Measurements from ENCODE around the gene NBR1.
A peak's percentile ranks its signal among the peaks of the same experiment; 100 is the strongest.
"Not testable (repeated sequence)": the region's sequence is repeated elsewhere in the genome, so short reads cannot be mapped to it uniquely, and the experiment has no call there.

NBR1 gene

DNA sequence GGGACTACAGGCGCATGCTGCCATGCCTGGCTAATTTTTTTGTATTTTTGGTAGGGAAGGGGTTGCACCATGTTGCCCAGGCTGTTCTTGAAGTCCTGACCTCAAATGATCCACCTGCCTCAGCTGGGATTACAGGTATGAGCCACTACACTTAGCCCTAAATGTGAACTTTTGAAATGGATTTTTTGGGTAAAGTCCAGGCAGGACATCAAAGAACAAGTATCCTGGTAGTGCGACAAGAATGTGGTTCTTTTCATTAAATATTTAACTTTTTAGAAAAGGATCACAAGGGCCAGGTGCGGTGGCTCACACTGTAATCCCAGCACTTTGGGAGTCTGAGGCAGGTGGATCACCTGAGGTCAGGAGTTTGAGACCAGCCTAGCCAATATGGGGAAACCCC is 15.3 kb upstream of the NBR1 start:
- DNase-seq = no peak

DNA sequence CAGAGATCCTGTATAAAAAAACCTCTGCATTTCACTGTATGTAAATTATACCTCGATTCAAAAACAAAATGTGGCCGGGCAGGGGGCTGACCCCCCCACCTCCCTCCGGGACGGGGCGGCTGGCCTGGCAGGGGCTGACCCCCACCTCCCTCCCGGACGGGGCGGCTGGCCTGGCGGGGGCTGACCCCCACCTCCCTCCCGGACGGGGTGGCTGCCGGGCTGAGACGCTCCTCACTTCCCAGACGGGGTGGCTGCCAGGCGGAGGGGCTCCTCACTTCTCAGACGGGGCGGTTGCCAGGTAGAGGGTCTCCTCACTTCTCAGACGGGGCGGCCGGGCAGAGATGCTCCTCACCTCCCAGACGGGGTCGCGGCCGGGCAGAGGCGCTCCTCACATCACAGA is 11.8 kb upstream of the NBR1 start:
- not testable (repeated sequence) for DNase-seq

DNA sequence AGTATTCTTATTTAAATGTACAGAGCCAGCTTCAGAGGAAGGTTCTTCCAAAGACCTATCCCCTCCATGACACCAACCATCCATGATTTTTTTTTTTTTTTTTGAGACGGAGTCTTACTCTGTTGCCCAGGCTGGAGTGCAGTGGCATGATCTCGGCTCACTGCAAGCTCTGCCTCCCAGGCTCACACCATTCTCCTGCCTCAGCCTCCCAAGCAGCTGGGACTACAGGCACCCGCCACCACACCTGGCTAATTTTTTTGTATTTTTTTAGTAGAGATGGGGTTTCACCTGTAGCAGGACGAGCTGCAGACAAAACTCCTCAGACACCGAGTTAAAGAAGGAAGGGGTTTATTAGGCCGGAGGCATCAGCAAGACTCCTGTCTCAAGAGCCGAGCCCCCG is 11.1 kb upstream of the NBR1 start:
- not testable (repeated sequence) for DNase-seq

DNA sequence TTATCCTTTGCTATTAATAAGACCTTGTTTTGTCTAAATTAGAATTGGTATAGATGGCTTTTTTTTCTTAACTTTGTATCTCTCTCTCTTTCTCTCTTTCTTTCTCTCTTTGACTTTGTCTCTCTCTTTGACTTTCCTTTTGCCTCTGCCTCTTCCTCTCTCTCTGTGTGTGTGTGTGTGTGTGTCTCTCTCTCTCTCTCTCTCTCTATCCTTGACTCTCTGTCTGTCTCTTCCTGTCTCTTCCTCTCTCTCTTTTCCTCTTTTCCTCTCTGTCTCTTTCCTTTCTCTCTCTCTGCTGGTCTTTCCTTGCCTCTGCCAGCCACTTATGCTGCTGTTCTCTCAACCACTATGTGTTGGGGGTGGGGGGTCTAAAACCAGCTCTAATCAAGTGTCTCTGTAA is 5.0 kb upstream of the NBR1 start:
- not testable (repeated sequence) for DNase-seq

DNA sequence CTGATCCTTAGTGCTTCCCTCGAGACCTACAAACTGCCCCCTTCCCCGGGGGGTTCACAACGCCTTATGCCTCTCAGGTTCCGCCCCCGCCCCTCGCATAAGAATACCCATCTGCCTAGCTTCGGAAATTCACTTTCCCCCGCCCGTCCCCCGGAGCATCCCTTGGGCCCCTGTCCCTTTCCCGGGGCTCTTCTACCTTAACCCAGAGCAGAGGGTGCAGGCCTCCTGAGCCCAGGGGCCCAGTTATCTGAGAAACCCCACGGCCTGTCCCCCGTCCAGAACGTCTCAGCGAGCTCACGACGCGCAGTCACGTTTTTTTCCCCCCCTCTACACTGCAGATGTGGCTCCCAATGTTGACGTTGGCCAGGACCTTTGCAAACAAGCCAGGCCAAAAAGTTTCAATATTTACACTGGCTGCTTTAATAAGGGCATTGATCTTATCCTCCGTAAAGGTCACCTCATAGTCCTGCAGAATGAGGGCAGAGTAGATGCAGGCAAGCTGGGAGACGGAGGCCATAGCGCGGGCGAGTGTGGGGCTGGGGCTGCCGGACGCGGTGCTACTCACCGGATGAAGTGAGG is 1.4 kb upstream of the NBR1 start:
- peak; percentile 13 for DNase-seq

DNA sequence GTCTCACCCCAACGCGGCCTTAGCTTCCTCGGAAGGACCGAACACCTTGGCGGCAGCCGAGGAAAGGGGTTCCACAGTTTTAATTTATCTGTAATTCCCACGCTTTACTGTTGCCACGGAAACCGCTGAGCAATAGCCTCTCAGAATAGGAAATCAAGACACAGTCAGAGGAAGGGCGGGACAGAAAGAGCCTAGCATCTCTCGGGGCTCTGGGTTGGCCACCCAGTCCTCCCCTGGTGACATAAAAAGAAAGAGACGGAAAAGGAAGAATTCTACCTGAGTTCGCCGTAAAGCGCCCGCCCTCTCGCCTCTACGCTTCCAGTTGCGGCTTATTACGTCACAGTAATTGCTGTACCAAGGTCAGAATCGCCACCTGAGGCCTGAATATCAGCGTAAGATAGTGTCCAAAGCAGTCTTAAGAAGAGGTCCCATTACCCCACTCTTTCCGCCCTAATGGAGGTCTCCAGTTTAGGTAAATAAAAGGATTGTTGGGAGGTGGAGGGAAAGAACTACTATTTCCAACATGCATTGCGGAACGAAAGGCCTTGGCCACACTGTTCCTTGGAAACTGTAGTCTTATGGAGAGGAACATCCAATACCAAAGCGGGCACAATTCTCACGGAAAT is 761 bp upstream of the NBR1 start:
- peak; percentile 83 for DNase-seq

DNA sequence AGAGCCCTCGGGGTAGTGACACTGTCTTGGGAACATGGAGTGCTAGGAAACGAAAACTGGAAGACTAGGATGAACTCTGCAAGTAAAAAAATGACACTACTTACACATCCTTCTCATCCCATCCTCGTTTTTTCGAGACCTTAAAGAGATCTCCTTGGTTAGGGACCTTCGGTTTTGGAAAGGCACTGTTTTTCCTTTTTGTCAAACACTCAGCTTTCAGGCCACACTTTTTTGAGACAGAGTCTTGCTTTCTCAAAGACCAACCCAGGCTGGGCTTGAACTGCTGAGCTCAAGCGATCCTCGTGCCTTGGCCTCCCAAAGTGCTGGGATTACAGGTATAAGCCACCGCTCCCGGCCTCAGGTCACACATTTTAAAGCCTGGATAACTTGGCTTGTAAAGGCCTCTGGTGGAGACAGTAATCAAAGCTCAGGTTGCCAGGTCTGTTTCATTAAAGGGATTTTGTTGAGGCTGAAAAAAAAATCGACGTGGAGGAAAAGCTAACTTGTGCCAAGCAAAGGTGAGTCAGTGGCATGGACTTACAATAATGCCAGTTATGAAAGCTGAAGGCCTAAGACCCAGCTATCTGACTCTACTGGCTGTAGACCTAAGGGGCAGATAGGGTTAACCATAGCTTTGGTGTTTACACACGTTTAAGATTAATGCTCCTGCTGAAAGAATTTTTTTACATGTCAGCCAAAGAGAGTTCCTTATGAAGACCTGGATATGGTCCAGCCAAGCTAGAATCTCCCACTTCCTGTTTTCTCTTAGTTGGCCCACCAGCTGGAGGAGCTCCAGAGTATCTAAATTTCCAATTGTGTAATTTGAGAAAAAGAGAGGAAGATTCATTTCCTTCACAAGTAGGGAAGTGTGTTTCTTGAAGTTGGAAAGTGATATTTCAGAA is 823 bp downstream of the NBR1 start:
- no peak for DNase-seq

DNA sequence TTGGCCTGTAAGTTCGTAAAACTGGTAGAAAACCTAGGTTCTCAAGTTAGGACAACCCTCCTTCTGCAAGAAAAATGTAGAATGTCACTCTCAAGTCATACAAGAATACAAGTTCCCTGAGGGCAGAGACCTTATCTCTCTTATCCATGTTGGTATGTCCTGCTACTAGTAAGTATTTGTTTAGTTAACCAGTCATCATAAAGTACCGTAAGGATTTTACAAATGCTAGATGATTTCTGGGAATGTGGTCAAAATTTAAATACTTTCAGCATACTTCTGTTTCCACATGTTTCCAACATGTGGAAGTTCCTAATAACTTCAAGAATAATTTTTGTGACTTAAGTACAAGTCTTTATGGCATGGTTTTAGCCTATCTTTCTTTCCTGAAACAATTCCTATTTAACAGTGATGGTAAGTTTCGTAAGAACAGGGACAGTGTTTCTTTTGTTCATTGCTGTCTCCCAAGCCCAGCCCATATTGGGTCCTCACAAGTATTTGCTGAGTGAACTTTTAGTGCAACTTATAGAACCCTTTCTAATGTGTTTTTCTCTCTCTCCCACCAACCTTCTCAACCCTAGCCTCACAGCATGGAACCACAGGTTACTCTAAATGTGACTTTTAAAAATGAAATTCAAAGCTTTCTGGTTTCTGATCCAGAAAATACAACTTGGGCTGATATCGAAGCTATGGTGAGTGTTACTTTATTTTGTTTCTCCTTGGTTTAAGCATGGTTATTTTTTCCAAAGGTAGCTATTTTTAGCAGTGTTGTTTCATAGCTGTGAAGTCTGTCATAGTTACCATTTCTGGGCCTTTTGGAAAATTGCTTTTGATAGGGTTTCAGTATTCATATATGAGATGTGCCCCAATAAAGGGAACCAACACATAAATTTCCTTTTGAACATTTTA is 4.5 kb downstream of the NBR1 start:
- DNase-seq = no peak

DNA sequence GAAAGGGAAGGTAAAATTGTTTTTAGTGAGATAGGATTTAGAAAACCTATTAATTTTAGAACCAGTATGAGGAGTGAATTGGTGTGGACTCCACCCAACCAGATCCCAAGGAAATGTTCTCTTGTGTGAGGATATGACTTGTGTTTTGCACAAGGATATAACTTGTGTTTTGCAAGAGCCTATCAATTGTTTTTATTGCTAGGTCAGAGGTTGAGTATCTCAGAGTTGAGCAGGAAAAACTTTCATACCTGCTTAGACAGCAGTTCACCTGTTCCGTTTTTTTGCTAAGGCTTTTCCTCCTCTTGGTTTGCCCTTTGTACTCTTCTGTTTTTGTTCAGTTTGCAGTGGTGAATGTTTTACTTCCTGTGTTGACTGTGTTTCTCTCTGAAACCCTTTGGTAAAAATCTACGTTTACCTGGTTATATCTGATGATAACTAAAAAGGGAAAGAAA is 5.1 kb downstream of the NBR1 start:
- no peak for DNase-seq

DNA sequence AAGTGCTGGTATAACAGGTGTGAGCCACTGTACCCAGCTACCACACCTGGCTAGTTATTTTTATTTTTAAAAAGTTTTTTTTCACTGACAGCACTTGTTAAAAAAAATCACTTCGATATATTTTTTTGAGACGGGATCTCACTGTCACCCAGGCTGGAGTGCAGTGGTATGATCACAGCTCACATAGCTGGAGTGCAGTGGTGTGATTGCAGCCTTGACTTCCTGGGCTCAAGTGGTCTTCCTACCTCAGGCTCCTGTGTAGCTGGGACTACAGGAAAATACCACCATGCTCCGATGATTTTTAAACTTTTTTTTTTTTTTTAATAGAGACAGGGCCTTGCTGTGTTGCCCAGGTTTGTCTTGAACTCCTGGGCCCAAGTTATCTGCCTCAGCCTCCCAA is 12.9 kb downstream of the NBR1 start:
- DNase-seq = no peak

DNA sequence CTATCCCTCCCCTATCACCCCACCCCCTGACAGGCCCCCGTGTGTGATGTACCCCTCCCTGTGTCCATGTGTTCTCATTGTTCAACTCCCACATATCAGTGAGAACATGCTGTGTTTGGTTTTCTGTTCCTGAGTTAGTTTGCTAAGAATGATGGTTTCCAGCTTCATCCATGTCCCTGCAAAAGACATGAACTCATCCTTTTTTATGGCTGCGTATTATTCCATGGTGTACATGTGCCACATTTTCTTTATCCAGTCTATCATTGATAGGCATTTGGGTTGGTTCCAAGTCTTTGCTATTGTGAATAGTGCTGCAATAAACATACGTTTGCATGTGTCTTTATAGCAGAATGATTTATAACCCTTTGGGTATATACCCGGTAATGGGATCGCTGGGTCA is 15.6 kb downstream of the NBR1 start:
- not testable (repeated sequence) for DNase-seq

DNA sequence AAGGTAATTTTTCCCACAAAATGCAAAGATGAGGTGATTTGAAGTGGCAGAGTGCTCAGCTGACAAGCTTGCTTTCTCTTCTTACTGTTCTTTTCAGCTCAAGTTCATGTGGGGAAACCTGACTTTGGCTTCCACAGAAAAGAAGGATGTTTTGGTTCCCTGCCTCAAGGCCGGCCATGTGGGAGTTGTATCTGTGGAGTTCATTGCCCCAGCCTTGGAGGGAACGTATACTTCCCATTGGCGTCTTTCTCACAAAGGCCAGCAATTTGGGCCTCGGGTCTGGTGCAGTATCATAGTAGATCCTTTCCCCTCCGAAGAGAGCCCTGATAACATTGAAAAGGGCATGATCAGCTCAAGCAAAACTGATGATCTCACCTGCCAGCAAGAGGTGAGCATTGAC is 22.2 kb downstream of the NBR1 start:
- DNase-seq = no peak

DNA sequence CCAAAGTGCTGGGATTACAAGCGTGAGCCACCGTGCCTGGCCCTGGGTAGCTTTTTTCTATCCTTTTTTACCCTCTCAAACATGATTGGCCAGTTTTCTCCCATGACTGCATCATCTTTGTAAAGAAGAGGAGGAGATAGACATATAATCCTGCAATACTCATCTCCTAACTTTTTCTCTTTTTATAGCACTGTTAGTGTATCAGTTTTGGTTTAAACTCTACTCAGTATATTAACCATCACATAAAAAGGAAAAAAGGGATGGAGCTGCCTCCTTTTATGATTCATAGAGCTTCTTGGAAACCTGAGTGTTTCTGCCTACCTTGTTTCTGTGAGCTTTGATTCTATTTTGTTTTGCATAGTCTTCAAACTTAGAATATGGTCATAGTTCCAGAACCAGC is 28.6 kb downstream of the NBR1 start:
- DNase-seq = no peak

DNA sequence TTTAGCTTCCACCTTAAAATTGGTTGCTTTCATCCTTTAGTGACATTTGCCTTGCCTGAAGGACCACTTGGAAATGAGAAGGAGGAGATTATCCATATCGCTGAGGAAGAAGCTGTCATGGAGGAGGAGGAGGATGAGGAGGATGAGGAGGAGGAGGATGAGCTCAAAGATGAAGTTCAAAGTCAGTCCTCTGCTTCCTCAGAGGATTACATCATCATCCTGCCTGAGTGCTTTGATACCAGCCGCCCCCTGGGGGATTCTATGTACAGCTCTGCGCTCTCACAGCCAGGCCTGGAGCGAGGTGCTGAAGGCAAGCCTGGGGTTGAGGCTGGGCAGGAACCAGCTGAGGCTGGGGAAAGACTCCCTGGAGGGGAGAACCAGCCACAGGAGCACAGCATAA is 29.1 kb downstream of the NBR1 start:
- no peak for DNase-seq

DNA sequence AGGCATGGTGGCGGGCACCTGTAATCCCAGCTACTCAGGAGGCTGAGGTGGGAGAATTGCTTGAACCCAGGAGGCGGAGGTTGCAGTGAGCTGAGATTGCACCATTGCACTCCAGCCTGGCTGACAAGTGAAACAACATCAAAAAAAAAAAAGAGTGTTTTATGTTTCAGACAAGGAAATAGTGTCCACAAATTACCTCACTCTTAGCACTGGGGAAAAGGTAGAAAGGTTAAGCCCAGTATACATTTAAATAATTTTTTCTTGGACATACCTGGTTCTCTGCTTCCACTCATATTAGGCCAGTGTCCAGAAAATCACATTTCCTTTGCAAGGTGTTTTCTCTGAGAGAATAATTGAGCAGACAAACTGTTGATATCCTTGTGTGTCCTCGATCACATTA is 32.0 kb downstream of the NBR1 start:
- DNase-seq = not testable (repeated sequence)

DNA sequence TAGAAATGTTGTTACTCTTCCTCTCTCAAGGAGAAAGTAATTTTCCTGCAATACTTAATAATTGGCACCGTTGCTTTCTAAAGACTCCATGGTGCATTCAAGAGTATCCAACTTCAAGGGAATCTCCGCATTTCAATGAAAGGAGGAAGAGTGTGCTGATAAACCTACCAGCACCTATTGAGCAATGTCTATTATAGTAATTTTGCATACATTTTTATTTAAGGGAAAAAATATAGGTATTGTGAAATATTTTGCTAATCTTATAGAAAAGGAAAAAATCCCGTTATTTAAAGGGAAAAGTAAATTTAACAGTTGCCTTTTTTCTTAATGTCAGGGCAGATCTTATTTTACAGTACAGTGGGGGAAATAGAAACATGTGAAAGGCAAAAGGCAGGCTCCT is 39.6 kb downstream of the NBR1 start:
- DNase-seq = no peak

DNA sequence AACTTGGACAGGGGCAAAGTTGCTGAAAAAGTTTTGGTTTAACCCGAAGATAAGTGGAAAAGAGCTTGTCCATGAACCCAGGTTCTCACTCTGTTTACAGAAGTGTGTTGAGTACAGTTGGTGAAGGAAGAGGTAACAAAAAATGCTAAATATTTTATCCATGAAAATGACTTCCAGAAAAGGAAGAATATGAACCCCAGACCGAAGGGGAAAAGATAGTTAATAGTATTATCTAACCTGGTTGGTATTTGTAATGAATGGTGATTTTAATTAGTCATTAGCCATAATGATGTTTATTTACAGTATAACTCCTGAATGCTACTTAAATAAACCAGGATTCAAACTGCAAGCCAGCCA is 40.1 kb downstream of the NBR1 start:
- no peak for DNase-seq

DNA sequence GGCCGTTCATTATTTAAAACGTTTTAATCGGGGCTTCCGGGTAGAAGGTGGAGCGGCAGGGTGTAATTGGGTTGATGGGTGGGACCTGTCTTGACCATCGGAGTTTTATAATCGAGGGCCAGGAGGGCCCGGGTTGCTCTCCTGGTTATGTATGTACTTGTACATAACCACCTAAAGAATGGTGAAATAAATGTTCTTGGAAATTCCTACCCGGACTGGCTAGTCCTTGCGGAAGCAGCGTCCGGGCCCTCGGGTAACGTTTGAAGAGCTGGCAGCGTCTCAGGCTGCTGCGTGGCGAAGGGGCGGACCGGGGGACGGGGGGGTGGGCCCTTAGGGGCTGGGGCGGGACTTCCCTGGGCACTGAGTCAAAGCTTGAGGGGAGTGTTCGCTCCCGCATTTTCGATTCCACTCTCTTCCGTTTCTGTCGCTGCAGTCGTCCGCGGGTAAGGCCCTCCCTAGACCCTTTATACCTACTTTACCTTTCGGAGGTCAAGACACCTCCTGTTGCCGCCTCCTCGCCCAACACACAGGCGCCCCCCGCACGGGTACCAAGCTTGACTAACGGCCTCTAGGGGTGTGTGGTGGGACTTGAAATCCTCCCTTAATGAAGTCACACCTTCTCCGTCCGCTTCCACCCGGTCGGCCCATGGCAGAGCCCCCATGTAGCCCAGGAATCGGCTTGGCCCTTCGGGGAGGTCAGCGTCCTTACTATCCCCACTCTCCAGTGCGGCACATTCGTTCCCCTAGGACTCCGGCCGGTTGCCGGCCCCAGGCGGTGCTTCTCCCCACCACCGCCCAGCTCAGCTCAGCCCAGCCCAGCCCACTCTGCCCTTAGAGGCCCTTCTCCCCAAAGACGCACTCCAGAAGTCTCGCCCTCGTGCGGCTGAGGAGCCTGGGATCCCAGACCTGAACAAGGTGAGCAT is 40.7 kb downstream of the NBR1 start, which contains the start of gene TMEM106A:
Gene TMEM106A, plus strand, starts transcription at position 396 of the 923 bp plus-strand sequence. CDS start 1,167 bp downstream, outside the sequence.
- peak; percentile 74 for DNase-seq

DNA sequence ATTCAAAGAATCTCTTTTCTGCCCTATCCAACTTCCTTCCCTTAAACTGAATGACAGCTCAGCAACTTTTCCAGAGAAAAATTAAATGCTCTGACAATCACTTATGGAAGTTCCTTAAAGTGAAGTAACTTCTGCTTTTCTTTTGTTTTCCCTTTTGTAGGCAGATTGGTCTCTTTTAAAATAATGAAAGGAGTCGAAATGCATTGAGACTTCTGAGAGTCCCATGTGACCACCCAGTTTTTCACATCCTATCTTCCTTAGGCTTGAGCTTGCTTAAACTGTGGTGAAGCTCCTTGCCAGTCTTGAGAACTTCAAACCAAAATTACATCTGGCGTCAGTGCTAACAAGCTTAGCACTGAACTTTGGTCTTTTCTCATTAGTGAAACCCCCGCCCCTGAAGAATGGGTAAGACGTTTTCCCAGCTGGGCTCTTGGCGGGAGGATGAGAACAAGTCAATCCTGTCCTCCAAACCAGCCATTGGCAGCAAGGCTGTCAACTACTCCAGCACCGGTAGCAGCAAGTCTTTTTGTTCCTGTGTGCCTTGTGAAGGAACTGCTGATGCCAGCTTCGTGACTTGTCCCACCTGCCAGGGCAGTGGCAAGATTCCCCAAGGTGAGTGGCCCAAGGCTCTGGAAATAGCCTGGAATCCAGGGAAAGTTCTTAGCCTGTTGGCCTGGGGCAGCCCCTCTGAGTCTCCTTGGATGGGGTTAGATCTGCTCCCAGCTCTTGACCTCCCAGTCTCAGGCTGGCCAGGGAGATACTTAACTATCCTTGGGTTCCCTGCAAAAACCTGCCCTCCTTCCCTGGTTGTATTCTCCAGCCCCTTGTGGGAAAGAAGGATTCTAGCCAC is 41.9 kb downstream of the NBR1 start:
- DNase-seq = no peak

DNA sequence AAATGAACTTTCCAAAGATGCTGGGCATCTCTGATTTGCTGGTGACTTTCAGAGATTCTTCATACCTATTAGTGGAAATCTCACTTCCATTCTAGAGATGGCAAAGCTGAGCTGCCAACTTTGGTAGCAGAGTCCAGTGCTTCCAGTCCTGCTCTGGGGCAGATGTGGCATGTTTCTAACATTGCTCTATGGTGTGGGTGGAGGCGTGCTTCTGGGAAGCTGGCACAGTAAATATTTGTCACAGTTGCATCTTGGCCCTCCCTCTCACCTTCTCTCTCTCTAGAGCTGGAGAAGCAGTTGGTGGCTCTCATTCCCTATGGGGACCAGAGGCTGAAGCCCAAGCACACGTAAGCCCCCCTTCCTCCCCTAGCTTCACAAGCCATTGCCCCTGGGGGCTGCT is 42.5 kb downstream of the NBR1 start:
- no peak for DNase-seq

DNA sequence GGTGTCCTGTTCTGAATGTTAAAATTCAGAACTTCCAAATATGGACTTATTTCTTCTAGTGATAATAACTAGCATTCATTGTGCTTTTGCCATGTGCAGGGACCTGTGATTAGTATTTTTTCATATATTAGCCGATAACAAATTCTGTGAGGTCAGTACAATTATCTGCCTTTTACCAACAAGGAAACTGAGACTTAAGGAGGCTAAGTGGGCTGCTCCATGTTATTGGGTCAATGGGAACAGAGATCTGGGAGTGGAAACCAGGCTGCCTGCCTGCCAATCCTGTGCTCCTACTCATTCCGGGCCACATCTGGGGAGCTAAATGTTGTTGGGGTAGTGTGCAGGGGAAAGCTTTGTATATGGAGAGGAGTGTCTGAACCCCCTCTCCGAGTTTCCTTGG is 44.3 kb downstream of the NBR1 start:
- DNase-seq = no peak
